Left forelimb (tissue), 1 donor: Measurements from ENCODE around the gene DEPP1.

Experiments used
- DNase-seq: peaks from one replicate; pipeline ENCODE4 v3.0.0-alpha.2; 2018; ENCODE audit warnings: low spot score

DEPP1 gene

GRCh38 chr10:44993226-44993921 is 14.8 kb upstream of the DEPP1 start:
- DNase-seq = no peak

- DNase-seq = no peak
These were observed 14.2 kb upstream of the DEPP1 start for GRCh38 chr10:44992732-44993225.

DNA sequence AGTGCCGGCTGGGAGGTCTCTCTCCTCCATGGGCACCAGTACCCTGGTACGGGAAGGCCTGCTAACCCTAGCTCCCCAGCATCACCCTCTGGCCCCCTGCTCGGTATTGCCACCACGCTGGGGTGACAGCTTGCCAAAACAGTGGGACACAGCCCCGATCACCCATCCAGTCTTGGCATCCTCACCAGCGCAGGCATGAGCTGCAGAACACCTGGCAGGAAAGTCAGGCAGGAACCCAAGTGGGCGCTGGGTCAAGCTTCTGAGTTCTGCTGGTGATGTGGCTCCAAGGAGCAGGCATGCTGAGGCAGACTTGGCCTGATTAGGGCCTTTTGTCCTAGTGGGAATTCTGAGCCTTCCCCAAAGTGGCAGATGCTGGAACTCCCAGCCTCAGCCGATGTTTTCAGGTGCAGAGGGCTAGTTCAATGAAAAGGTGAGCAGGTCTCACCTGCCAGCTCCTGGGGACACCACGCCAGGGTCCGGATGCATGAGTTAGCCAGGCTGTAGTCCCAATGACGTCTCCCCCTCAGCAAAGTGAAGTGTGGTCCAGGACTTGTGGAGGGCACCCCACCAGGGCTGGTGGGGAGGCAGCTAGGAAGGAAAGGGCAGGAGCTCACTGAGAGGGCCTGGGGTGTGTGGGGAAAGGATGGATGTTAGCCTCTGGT is 13.6 kb upstream of the DEPP1 start:
- DNase-seq = no peak

GRCh38 chr10:44991571-44991970 is 13.0 kb upstream of the DEPP1 start:
- no peak for DNase-seq

DNA sequence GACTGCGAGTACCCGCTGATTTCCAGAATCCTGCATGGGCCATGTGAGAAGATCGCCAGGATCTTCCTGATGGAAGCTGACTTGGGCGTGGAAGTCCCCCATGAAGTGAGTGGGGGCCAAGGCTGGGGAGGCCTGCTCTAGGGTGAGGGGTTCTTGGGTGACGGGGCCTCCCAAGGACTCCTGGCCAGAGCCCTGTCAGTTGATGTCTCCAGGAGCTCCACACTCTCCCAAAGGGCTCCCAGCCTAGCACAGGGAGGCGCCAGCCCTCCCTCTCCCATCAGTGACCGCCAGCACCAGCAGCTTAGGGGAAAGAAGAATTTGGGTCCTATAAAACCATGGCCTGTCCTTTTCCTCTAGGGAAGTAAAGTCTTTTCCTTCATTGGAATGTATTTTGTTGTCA is 12.4 kb upstream of the DEPP1 start:
- no peak for DNase-seq

- peak; percentile 64 for DNase-seq
These were observed 11.7 kb upstream of the DEPP1 start for GRCh38 chr10:44990302-44990655.

GRCh38 chr10:44989597-44990301 is 11.1 kb upstream of the DEPP1 start:
- peak; percentile 44 for DNase-seq

GRCh38 chr10:44988957-44989585 is 10.5 kb upstream of the DEPP1 start:
- peak; percentile 47 for DNase-seq

DNA sequence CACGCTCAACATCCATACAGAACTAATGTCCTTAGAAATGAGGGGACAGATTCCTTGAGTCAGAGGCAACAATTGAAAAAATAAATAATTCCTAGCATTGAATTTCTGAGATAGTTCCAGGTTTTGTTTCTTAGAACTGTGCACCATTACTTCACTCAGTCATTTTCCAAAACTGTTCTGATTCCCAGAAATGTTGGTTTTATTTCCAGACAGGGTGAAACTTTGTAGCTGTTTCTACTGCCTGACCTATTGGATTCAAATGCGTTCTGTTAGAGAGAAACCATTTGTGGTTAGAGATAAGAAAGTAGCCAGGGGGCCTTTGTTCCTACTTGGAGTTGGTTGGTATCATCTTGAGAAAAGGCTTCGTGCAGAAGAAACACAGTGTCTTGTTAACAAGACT is 8.1 kb upstream of the DEPP1 start:
- DNase-seq = no peak

GRCh38 chr10:44986179-44986578 is 7.6 kb upstream of the DEPP1 start:
- no peak for DNase-seq

DNA sequence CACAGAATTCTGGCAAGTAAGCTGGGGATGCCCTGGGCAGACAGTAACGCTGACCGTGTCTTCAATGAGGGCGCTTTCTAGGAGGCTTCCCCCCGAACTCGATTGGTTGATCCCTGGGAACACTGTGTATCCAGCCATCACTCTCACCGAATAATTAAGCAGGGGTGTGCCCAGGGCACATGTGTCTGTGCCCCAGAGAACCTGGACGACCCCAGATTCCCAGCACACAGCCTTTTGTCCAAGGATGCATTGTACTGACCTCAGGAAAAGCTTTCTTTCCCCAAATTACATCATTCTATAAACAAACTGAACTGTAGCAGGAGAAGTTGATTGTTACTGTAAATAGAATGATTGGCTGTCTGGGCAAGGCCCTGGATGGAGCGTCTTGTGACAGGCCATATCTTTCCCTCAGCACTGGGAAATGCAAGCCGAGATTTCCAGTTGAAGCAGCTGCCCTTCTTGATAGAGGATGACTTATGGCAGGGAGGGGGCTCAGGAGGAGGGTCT is 6.6 kb upstream of the DEPP1 start:
- DNase-seq = no peak

DNA sequence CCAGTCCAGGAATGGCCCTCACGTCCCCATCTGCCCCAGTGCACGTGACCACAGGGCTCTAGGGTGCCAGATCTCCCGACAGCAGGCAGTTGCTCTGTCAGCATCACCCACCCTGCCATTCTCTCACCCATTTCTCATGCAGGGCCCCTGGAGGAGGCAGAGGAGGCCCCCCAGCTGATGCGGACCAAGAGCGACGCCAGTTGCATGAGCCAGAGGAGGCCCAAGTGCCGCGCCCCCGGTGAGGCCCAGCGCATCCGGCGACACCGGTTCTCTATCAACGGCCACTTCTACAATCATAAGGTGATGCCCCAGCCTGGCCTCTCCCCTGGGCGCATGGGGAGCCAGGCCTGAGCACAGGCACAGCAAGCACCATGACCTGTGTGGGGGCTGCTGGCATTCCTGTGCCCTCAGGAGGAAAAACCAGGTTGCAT is 6.1 kb upstream of the DEPP1 start:
- no peak for DNase-seq

DNA sequence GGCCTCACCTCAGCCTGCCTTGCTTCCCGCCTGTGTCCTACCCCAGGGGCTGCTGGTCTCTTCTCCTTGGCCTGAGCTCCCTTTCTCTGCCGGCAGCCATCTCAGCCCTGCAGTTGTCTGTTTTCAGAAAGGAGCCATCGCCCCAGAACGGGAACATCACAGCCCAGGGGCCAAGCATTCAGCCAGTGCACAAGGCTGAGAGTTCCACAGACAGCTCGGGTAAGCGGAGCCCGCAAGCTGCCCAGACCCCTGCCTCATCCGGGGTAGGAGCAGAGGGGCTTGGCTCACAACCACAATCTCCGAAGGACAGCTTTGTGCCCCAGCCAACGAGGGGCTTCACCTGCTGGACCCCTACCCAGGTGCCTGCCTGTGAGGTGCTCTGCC is 5.3 kb upstream of the DEPP1 start:
- no peak for DNase-seq

- no peak for DNase-seq
These were observed 4.7 kb upstream of the DEPP1 start for GRCh38 chr10:44983066-44983894.

DNA sequence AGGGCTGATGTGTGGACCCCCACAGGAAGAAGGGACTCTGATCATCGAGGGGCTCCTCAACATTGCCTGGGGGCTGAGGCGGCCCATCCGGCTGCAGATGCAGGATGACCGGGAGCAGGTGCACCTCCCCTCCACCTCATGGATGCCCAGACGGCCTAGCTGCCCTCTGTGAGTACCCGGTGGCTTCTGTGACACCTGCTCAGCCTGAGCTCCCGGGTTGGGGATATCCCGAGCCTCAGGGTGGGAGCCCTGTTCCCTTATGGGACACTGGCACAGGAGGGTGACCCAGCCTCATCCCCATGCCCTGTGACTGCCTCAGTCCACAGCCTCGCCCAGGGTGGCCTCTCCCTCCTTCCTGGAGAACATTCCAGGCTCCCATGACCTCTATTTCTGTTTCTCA is 3.9 kb upstream of the DEPP1 start:
- no peak for DNase-seq

DNA sequence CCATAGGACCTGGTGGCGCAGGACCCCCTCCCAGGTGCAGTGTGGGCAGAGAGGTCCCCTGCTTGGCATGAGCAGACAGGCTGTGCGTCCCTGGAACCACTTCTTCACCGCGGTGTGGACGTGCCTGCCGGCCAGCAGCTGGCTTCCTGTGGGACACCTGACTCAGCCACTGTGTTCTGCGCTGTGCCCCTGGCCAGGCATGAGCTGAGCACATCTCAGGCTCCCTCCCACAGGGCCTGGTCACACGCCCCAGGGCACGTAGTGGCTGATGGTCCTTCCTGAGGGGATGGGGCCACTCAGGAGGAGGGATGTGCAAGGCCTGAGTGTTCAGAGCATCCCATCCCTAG is 3.5 kb upstream of the DEPP1 start:
- no peak for DNase-seq

GRCh38 chr10:44981172-44982113 is 2.8 kb upstream of the DEPP1 start:
- DNase-seq = no peak

DNA sequence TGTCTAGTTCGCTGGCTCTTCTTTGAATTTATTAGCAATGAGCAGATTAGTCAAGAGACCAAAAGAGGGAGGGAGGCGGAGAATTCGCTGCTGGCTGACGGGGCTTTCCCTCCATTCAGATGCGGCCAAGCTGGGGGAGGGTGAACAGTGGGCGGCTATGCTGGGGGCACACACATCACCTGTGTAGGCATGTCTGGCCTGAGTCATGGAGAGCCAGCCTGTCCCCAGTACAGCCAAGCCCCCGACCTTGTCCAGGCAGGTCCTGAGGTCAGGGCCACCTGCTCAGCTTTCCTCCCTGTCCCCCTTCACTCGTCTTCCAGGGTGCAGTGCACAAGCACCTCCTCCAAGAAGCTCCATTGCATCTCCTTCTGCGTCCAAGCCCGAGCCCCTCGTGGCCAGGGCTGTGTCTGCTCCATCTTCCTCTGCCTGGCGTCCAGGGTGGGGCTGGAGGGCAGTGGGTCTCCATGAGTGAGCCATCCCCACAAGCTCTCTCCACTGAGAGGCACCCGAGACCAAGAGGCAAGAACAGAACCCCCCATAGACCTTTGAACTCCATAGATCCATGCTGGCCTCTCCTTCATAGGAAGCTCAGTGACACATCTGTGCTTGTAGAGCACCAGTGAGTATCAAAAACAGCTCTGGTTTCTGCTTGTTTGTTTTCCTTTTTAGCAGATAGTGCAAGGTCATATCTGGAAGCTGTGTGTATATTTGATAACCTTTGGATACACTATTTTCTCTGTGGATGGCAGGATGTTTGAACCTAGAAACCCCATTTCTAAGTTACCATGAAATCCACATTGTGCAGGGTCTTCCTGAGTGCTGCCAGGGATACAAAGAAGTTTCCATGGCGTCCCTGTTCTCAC is 1.9 kb upstream of the DEPP1 start:
- no peak for DNase-seq
